EH (cell line): ENCODE data around the gene KLHL13.

ENCODE experiments used
- DNase-seq: peaks from one replicate; pipeline ENCODE4 v3.0.0-alpha.2; 2015; ENCODE audit warnings: low read depth

The KLHL13 gene

GRCh38 chrX:117854806-117855205 is 261.8 kb downstream of the KLHL13 start:
- DNase-seq = no peak

- no peak for DNase-seq
Measured at GRCh38 chrX:117851025-117851424, 265.6 kb downstream of the KLHL13 start.
